ENCODE measurements around the gene CTTNBP2.

Gene CTTNBP2

DNA sequence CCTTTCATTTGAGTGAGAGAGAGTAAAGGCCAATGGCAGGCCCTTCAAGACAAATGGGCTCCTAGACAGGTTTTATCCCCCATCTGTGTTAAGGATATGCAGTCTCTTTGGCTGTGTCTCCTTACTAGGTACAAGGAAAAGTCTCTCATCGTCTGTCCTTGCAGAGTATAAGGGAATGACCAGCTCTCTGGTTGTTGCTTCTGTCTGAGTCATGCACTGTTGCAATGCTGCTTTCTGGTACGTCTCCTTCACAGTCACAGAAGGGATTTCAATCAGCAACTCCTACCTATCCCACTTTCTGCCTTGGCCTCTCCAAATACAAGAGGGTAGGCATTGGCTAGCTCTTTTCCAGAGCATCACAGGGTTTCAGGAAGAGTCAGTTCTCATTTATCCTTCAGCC lies 48.1 kb downstream of the CTTNBP2 start:
- H3K4me3 ChIP-seq = no peak overlapping the region
- H3K36me3 ChIP-seq (replicated peaks) = no peaks in the 10 kb centered on the region
- H3K4me1 ChIP-seq = peaks cover 17% of the 10 kb centered on the region
- H3K27me3 ChIP-seq (ENCODE audit: low read depth) = no peaks in the 10 kb centered on the region
- no peaks in the 10 kb centered on the region for H3K9me3 ChIP-seq
- in situ Hi-C loops (cut with MboI; ENCODE audit: low sequenced_read_pairs) = no loop called here
- DNase-seq (ENCODE audit: low spot score in 2 of 2) = no peak

DNA sequence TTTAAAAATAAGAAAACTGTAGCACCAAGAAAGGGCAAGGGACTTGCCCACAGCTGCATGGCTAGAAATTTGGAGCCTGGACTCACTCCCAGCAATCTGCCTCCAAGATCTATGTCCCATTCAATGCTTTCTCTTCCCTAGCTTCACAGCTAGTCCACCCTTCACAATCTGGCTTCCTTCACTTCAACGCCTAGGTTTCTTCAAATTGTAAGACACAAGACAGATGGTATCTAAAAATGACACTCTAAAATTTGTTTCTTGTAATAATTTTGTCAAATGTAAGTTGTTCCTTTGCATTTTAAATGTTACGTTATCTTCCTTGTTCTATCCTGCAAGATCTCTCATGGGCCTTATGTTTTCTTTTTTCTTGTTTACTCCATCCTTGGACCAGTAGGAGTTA lies 48.6 kb downstream of the CTTNBP2 start:
- Histone ChIP-seq H3K27me3 (ENCODE audit: low read depth) (no peaks in the 10 kb centered on the region), H3K4me1 (peaks cover 17% of the 10 kb centered on the region), H3K36me3 (replicated peaks) (no peaks in the 10 kb centered on the region), H3K4me3 (no peak overlapping the region), H3K9me3 (no peaks in the 10 kb centered on the region)
- no peak for DNase-seq (ENCODE audit: low spot score in 2 of 2)
- in situ Hi-C loops (cut with MboI; ENCODE audit: low sequenced_read_pairs) = no loop called here

DNA sequence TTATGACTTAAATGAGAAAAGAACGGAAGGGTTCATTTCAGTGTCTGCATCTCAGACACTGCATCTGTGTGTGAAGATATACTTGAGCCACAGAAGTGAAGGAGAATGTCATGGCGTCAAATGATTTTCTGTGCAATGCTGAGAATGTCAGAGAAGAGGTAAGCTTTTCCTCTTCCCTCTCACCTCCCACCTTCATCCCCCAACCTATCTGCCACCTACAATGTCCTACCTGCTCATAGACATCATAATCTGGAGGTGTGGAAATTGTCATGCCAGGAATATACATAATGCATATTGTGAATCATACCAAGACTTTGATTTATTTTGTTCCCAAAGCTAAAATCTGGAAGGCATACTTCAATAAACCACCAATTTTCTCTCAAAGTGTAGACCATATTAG lies 53.7 kb downstream of the CTTNBP2 start:
- in situ Hi-C loops (cut with MboI; ENCODE audit: low sequenced_read_pairs) = no loop called here
- H3K36me3 ChIP-seq (replicated peaks) = no peaks in the 10 kb centered on the region
- H3K27me3 ChIP-seq (ENCODE audit: low read depth) = no peaks in the 10 kb centered on the region
- DNase-seq (ENCODE audit: low spot score in 2 of 2) = no peak
- no peaks in the 10 kb centered on the region for H3K9me3 ChIP-seq
- H3K4me3 ChIP-seq = no peak overlapping the region
- peaks cover 20% of the 10 kb centered on the region for H3K4me1 ChIP-seq

DNA sequence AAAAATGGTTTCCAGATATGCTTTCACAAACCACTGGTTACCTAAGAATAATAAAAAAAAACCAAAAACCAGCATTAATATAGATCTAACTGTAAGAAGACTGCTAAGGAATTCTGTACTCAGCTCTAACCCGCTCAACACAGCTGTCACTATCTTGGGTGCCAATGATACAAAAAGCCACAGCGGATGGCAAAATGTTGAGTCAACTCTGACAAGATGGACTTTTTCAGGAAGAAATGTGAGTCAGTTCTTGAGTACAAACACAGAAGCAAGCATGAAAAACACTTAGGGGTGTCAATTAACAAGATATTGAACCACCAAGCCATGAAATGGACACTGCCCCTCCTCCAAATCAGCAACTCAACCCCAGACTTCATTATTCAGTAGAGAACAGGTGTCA lies 55.0 kb downstream of the CTTNBP2 start:
- DNase-seq (ENCODE audit: low spot score in 2 of 2) = no peak
- no peaks in the 10 kb centered on the region for H3K27me3 ChIP-seq (ENCODE audit: low read depth)
- H3K4me3 ChIP-seq = no peak overlapping the region
- H3K36me3 ChIP-seq (replicated peaks) = no peaks in the 10 kb centered on the region
- peaks cover 17% of the 10 kb centered on the region for H3K4me1 ChIP-seq
- in situ Hi-C loops (cut with MboI; ENCODE audit: low sequenced_read_pairs) = no loop called here
- H3K9me3 ChIP-seq = no peaks in the 10 kb centered on the region

DNA sequence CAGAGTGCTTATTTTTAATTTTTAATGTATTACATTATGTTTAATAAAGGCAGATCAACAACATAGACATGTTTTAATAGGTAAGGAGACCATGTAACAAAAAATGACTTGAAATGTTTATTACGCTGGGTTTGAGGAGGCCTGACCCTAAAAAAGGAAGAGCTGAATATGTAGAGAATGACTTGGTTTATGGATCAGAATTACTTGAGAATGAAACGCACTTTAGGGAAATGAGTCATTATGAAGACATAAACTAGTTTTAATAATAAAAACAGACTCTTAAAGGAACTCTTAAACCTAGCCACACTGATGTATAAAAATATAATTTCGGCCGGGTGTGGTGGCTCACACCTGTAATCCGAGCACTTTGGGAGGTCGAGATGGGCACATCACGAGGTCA lies 56.5 kb downstream of the CTTNBP2 start:
- in situ Hi-C loops (cut with MboI; ENCODE audit: low sequenced_read_pairs) = no loop called here
- H3K36me3 ChIP-seq (replicated peaks) = no peaks in the 10 kb centered on the region

DNA sequence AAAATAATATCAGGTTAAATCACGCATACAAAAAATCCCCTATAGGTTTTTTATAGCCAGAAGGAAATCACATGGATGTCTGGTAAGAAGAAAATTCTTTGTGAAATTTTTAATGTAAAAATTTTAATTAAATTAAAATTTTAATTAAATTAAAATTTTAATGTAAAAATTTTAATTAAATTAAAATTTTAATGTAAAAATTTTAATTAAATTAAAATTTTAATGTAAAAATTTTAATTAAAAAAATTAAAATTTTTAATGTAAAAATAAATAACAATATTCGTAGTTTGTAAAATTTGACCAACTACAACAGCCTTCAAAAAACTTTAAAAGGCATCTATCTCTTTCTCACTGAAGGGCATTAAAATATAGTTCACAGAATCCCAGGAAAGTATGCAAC lies 61.5 kb downstream of the CTTNBP2 start:
- DNase-seq (ENCODE audit: low spot score in 2 of 2) = no peak
- no peak overlapping the region for H3K4me3 ChIP-seq
- in situ Hi-C loops (cut with MboI; ENCODE audit: low sequenced_read_pairs) = no loop called here
- no peaks in the 10 kb centered on the region for H3K27me3 ChIP-seq (ENCODE audit: low read depth)
- no peaks in the 10 kb centered on the region for H3K36me3 ChIP-seq (replicated peaks)
- no peaks in the 10 kb centered on the region for H3K9me3 ChIP-seq
- H3K4me1 ChIP-seq = no peaks in the 10 kb centered on the region; the same call in 1 of the 2 replicates

More for the DNA sequence above, 56.5 kb downstream of the CTTNBP2 start:
- Histone ChIP-seq H3K9me3 (no peaks in the 10 kb centered on the region), H3K4me1 (peaks cover 3% of the 10 kb centered on the region), H3K4me3 (no peak overlapping the region), H3K27me3 (ENCODE audit: low read depth) (no peaks in the 10 kb centered on the region)
- DNase-seq (ENCODE audit: low spot score in 2 of 2) = no peak

DNA sequence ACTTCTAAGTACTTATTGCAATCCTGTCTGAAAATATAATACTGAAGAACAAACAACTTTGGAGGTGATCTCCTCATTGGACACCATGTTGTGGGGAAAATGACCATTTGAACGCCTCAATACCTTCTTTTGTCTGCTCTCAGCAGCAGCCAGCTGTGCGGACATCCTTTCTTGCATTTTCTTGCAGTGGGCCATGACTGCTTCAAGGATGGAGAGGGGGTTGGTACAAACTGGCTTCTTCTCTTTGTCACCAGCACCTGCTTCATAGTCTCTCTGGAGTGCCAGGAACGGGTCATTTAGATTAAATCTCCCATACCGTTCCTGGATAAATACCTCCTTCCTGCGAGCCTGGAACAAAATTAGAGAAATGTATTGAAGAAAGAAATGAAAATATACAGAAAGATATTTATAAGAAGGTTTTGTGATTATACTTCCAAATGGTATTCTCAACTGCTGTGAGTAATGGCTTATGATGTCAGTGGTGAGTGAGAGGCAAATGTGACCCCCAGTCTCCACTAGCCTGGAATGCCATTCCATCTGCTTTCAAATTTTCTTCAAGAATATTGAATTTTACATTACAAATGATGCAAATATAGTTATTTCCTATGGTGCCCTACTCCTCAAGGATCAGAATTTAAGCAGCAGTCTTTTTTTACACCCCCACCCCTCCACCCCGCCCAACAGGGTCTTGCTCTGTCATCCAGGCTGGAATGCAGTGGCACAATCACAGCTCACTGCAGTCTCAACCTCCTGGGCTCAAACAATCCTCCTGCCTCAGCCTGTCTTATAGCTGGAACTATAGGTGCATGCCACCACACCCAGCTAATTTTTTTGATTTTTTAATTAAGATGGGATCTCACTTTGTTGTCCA lies 62.4 kb downstream of the CTTNBP2 start:
- no peak for DNase-seq (ENCODE audit: low spot score in 2 of 2)
- no peaks in the 10 kb centered on the region for H3K27me3 ChIP-seq (ENCODE audit: low read depth)
- no peaks in the 10 kb centered on the region for H3K36me3 ChIP-seq (replicated peaks)
- H3K4me1 ChIP-seq = no peaks in the 10 kb centered on the region; the same call in 1 of the 2 replicates
- no peak overlapping the region for H3K4me3 ChIP-seq
- H3K9me3 ChIP-seq = no peaks in the 10 kb centered on the region
- in situ Hi-C loops (cut with MboI; ENCODE audit: low sequenced_read_pairs) = no loop called here

DNA sequence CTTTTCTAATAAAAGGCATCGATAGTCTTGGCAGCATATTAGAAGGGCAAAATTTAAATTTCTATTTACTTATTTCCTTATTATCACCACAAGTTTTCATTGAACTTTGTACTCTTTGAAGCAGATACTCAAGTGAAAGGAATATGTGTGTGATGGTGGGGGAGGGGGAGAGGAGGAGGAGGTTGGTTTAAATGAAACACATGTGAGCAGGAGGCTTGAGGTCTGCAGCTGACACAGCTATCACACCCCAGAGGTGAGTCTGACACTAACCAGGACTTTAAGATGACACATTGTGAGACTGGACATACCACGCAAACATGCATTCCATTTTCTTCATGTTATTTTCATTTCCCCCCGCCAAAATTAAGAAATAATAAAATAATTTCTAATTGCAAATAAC lies 63.3 kb downstream of the CTTNBP2 start:
- Histone ChIP-seq H3K36me3 (replicated peaks) (no peaks in the 10 kb centered on the region), H3K4me1 (no peaks in the 10 kb centered on the region; the same call in 1 of the 2 replicates), H3K27me3 (ENCODE audit: low read depth) (no peaks in the 10 kb centered on the region), H3K9me3 (no peaks in the 10 kb centered on the region), H3K4me3 (no peak overlapping the region)
- DNase-seq (ENCODE audit: low spot score in 2 of 2) = no peak
- in situ Hi-C loops (cut with MboI; ENCODE audit: low sequenced_read_pairs) = no loop called here

DNA sequence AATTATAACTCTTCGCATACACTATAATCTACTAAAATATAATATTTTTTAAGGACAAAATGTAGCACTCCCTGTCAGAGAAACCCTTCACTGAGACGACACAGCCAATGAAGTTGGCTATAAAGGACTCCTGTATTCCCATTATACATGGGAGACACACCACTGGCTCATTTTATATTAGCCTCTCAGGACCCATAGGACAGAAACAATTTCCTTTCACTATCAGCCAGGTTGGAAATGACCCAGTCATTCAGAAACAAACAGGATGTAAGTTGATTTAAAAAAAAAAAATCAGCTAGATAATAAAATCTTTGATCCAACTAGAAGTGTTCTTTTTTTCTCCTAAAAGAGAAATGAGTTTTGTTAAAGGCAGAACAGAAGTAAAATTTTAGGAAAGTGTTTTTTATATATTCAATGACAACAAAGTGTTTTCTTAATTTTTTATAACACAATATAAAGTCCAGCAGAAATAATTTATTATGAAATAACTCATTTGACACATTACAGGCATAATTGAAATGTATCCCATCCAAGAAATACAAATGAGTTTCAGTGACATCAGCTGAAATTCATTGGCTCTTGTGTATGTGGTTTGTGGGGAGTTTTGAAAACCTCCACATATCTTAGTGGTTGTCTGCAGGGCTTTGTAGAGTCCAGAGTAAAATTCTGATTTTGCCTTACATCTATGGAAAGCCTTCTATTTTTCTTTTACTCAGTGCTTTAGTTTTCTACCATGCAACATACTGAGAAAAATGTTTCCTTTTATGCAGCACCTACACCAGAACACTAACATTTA lies 64.1 kb downstream of the CTTNBP2 start:
- Histone ChIP-seq H3K27me3 (ENCODE audit: low read depth) (no peaks in the 10 kb centered on the region), H3K9me3 (no peaks in the 10 kb centered on the region), H3K36me3 (replicated peaks) (no peaks in the 10 kb centered on the region), H3K4me1 (no peaks in the 10 kb centered on the region; the same call in 1 of the 2 replicates), H3K4me3 (no peak overlapping the region)
- DNase-seq (ENCODE audit: low spot score in 2 of 2) = no peak
- in situ Hi-C loops (cut with MboI; ENCODE audit: low sequenced_read_pairs) = no loop called here

DNA sequence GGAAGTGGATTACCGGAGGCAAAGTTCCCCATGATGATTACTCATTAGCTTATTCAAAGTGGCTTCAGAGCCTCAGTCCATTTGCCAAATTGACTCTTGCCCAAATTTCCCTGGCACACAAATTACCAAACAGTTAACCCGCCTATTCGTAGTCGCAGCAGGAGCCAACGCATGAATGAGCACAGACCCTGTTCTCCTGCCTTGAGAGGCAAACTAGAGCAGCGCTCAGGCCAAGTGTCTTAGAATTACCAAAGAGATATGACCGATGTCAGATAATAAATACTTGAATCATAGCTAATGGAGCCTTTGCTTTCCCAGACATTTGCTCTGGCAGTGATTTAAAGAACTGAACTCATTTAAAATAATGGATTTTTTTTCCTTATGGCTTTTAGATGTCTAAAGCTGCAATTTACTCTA lies 64.9 kb downstream of the CTTNBP2 start:
- Histone ChIP-seq H3K27me3 (ENCODE audit: low read depth) (no peaks in the 10 kb centered on the region), H3K4me1 (no peaks in the 10 kb centered on the region; the same call in 1 of the 2 replicates), H3K4me3 (no peak overlapping the region), H3K9me3 (no peaks in the 10 kb centered on the region), H3K36me3 (replicated peaks) (no peaks in the 10 kb centered on the region)
- in situ Hi-C loops (cut with MboI; ENCODE audit: low sequenced_read_pairs) = no loop called here
- DNase-seq (ENCODE audit: low spot score in 2 of 2) = no peak

DNA sequence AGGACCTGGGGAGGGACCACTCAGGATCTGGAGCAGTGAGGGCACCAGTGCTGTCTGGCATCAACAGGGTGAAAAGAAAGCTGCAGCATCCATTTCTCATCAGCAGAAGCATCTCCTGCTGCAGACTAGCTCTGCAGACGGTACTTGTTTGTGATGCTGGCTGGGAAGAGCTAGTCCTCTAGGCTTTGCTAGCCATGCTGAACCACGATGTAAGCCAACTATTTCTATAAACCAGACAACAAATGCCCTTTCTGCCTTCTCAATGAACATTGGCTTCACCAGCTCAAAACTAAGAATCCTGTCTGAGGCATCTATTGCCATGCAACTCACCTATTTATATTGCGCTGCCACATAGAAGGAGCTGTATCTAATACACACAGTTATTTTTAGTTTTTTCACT lies 65.6 kb downstream of the CTTNBP2 start:
- Histone ChIP-seq H3K36me3 (replicated peaks) (no peaks in the 10 kb centered on the region), H3K4me1 (no peaks in the 10 kb centered on the region; the same call in 1 of the 2 replicates), H3K4me3 (no peak overlapping the region), H3K9me3 (no peaks in the 10 kb centered on the region), H3K27me3 (ENCODE audit: low read depth) (no peaks in the 10 kb centered on the region)
- in situ Hi-C loops (cut with MboI; ENCODE audit: low sequenced_read_pairs) = no loop called here
- no peak for DNase-seq (ENCODE audit: low spot score in 2 of 2)

DNA sequence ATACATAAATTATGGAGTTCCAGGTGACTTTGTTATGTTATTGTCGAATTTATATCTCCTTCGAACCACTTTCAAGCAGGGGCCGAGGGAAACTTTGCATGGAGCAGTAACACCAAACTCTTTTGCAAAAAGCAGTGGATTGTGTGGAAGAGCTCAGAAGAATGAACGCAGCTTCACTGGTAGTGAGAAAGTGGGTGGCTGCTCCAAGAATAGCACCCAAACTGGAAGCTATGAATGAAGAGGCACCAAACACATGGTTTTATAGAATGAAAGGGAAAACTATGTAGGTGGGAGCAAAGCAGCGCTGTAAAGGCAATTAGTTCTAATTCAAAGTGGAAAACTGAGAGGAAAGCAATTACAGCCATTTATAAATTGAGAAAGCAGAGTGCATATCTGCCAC lies 67.2 kb downstream of the CTTNBP2 start:
- H3K9me3 ChIP-seq = no peaks in the 10 kb centered on the region
- in situ Hi-C loops (cut with MboI; ENCODE audit: low sequenced_read_pairs) = no loop called here
- no peaks in the 10 kb centered on the region for H3K27me3 ChIP-seq (ENCODE audit: low read depth)
- no peak for DNase-seq (ENCODE audit: low spot score in 2 of 2)
- H3K36me3 ChIP-seq (replicated peaks) = no peaks in the 10 kb centered on the region
- no peaks in the 10 kb centered on the region; the same call in 1 of the 2 replicates for H3K4me1 ChIP-seq
- H3K4me3 ChIP-seq = no peak overlapping the region

DNA sequence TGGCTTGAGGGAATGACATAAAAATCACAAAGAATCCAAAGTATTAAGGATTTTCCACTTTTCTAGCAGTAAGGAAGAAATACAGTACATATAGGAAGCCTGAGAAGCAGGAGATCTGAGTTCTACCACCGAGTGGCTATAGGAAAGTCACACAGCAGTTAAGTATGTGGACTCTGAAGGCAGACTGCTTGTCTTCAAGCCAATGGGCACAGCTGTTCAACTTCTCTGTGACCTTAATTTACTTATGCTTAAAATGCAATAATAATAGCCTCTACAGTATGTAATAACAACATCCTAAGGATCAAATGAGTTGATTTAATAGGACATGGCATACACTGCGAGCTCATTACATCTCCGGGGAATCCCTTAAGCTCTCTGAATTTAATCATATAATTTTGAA lies 68.0 kb downstream of the CTTNBP2 start:
- Histone ChIP-seq H3K9me3 (no peaks in the 10 kb centered on the region), H3K4me3 (no peak overlapping the region), H3K4me1 (no peaks in the 10 kb centered on the region; the same call in 1 of the 2 replicates), H3K36me3 (replicated peaks) (no peaks in the 10 kb centered on the region), H3K27me3 (ENCODE audit: low read depth) (no peaks in the 10 kb centered on the region)
- DNase-seq (ENCODE audit: low spot score in 2 of 2) = no peak
- in situ Hi-C loops (cut with MboI; ENCODE audit: low sequenced_read_pairs) = no loop called here

DNA sequence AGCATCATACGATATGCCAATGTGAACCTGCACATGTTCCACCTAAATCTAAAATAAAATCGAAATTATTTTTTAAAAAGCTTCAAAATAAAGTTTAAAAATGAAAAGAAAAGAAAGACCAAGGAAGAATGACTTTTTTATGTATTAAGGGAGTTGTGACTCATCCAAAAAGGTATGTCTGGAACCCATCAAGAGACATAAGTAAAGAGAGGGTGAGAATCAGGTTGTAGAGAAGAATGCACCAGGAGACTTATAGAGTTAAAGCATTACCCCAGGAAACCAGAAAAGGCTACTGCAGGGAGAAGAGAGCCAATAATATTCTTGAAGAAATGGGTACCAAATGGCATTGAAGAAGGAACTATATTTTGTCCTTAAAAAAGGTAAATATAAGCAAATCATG lies 69.8 kb downstream of the CTTNBP2 start:
- H3K9me3 ChIP-seq = no peaks in the 10 kb centered on the region
- no peaks in the 10 kb centered on the region for H3K4me1 ChIP-seq
- in situ Hi-C loops (cut with MboI; ENCODE audit: low sequenced_read_pairs) = no loop called here
- H3K36me3 ChIP-seq (replicated peaks) = no peaks in the 10 kb centered on the region
- no peak for DNase-seq (ENCODE audit: low spot score in 2 of 2)
- no peaks in the 10 kb centered on the region for H3K27me3 ChIP-seq (ENCODE audit: low read depth)
- H3K4me3 ChIP-seq = no peak overlapping the region
